HCEC 1CT (cell line): Measurements from ENCODE around the gene TMED6.
A peak's percentile ranks its signal among the peaks of the same experiment; 100 is the strongest.
"Not testable (repeated sequence)": the region's sequence is repeated elsewhere in the genome, so short reads cannot be mapped to it uniquely, and the experiment has no call there.

ENCODE experiments used
- DNase-seq: peaks from one replicate; pipeline ENCODE4 v3.0.0-alpha.2; 2017

TMED6 gene

GRCh38 chr16:69351309-69352027 lies at the start of gene TMED6:
TSS of gene TMED6 (minus strand) at chr16:69351786. CDS start at chr16:69351753, 33 bp downstream.
- DNase-seq = no peak

GRCh38 chr16:69399361-69399760 lies 47.8 kb upstream of the TMED6 start:
- DNase-seq = peak; percentile 43

GRCh38 chr16:69397821-69398521 lies 46.4 kb upstream of the TMED6 start:
- DNase-seq = peak; percentile 84

- peak; percentile 94 for DNase-seq
These were observed 44.8 kb upstream of the TMED6 start for GRCh38 chr16:69396187-69397061.

- DNase-seq = no peak
These were observed 44.2 kb upstream of the TMED6 start for GRCh38 chr16:69395859-69396186.

- no peak for DNase-seq
These were observed 42.6 kb upstream of the TMED6 start for GRCh38 chr16:69393898-69394849.

GRCh38 chr16:69386596-69386995 lies 35.0 kb upstream of the TMED6 start:
- DNase-seq = no peak

- no peak for DNase-seq
These were observed 33.4 kb upstream of the TMED6 start for GRCh38 chr16:69384974-69385373.

- no peak for DNase-seq
These were observed 30.8 kb upstream of the TMED6 start for GRCh38 chr16:69382421-69382820.

GRCh38 chr16:69381231-69381630 lies 29.6 kb upstream of the TMED6 start:
- no peak for DNase-seq

GRCh38 chr16:69378760-69379159 lies 27.2 kb upstream of the TMED6 start:
- no peak for DNase-seq

GRCh38 chr16:69378036-69378435 lies 26.4 kb upstream of the TMED6 start:
- DNase-seq = no peak

GRCh38 chr16:69376393-69377059 lies 24.9 kb upstream of the TMED6 start:
- DNase-seq = no peak

- no peak for DNase-seq
These were observed 21.4 kb upstream of the TMED6 start for GRCh38 chr16:69373019-69373418.

- no peak for DNase-seq
These were observed 20.0 kb upstream of the TMED6 start for GRCh38 chr16:69371564-69371963.

- DNase-seq = no peak
These were observed 17.3 kb upstream of the TMED6 start for GRCh38 chr16:69368866-69369265.

GRCh38 chr16:69367980-69368379 lies 16.4 kb upstream of the TMED6 start:
- DNase-seq = no peak

GRCh38 chr16:69366431-69366830 lies 14.8 kb upstream of the TMED6 start:
- DNase-seq = no peak

- no peak for DNase-seq
These were observed 14.3 kb upstream of the TMED6 start for GRCh38 chr16:69365901-69366300.

GRCh38 chr16:69364088-69364487 lies 12.5 kb upstream of the TMED6 start:
- no peak for DNase-seq

GRCh38 chr16:69363281-69363717 lies 11.7 kb upstream of the TMED6 start:
- no peak for DNase-seq

GRCh38 chr16:69360070-69360469 lies 8.5 kb upstream of the TMED6 start:
- not testable (repeated sequence) for DNase-seq
